HepG2 (cell line): ENCODE data around the gene FOXD2. TPM values are rescaled to one million over a fixed set of nuclear protein-coding genes. Genes with fewer than 3 reads are reported as not detected.
A peak's percentile ranks its signal among the peaks of the same experiment; 100 is the strongest.

Experiments
- DNMT3B ChIP-seq: conservative IDR thresholded peaks from 2 replicates; pipeline ENCODE4 v1.6.1; 2016; ENCODE audit warnings: missing biosample characterization, control low read depth
- EZH2 ChIP-seq: conservative IDR thresholded peaks from 2 replicates; pipeline ENCODE4 v1.6.1; 2012; ENCODE audit warnings: mild to moderate bottlenecking, low read depth, low read length, moderate library complexity
- FOSL1 ChIP-seq: sonication (generic); formaldehyde crosslinking; IDR thresholded peaks from 2 replicates; pipeline ENCODE4 v1.9.0; 2021; ENCODE audit warnings: missing genetic modification reagents, borderline replicate concordance
- HOXA3 ChIP-seq: sonication (generic); formaldehyde crosslinking; IDR thresholded peaks from 2 replicates; pipeline ENCODE4 v1.5.0; 2020; ENCODE audit warnings: missing genetic modification reagents
- NAIF1 ChIP-seq: sonication (generic); formaldehyde crosslinking; IDR thresholded peaks from 2 replicates; pipeline ENCODE4 v1.5.0; 2020; ENCODE audit warnings: mild to moderate bottlenecking, missing genetic modification reagents, borderline replicate concordance
- NFYC ChIP-seq: IDR thresholded peaks from 2 replicates; pipeline ENCODE4 v1.6.1; 2016; ENCODE audit warnings: missing genetic modification reagents, missing compliant biosample characterization
- NKX3-1 ChIP-seq: sonication (generic); formaldehyde crosslinking; IDR thresholded peaks from 2 replicates; pipeline ENCODE4 v1.5.0; 2020; ENCODE audit warnings: missing genetic modification reagents
- PHF8 ChIP-seq: sonication (generic); formaldehyde crosslinking; IDR thresholded peaks from 2 replicates; pipeline ENCODE4 v1.5.0; 2020; ENCODE audit warnings: missing genetic modification reagents
- RBM22 ChIP-seq: fragments of 200-400 bp; formaldehyde crosslinking; optimal IDR thresholded peaks from 2 replicates; pipeline ENCODE3; 2017; ENCODE audit warnings: mild to moderate bottlenecking, low read length, moderate library complexity
- SOX6 ChIP-seq, 2 experiments: fragments of 450-650 bp in 1 of 2; sonication (generic) in 1 of 2; formaldehyde crosslinking in 1 of 2; IDR thresholded peaks; 2 replicates each; pipeline versions ENCODE4 v1.4.0 to v1.6.1; 2017 to 2020; ENCODE audit warnings: antibody characterized with exemption in 1 of 2, mild to moderate bottlenecking in 1 of 2, missing genetic modification reagents in 1 of 2
- ZC3H13 ChIP-seq: sonication (generic); formaldehyde crosslinking; IDR thresholded peaks from 2 replicates; pipeline ENCODE4 v1.8.1; 2023; ENCODE audit warnings: mild to moderate bottlenecking, missing genetic modification reagents, moderate library complexity
- ZC3H4 ChIP-seq: sonication (generic); formaldehyde crosslinking; IDR thresholded peaks from 2 replicates; pipeline ENCODE4 v1.4.0; 2020; ENCODE audit warnings: missing genetic modification reagents, borderline replicate concordance
- ZNF20 ChIP-seq: sonication (generic); formaldehyde crosslinking; IDR thresholded peaks from 2 replicates; pipeline ENCODE4 v1.4.0; 2020; ENCODE audit warnings: mild to moderate bottlenecking, moderate library complexity, missing genetic modification reagents
- ZNF3 ChIP-seq: IDR thresholded peaks from 2 replicates; pipeline ENCODE4 v1.7.0; 2017; ENCODE audit warnings: inconsistent platforms
- ZNF772 ChIP-seq: sonication (generic); formaldehyde crosslinking; IDR thresholded peaks from 2 replicates; pipeline ENCODE4 v1.5.0; 2020; ENCODE audit warnings: mild to moderate bottlenecking, missing genetic modification reagents
- ZNF776 ChIP-seq: sonication (generic); formaldehyde crosslinking; IDR thresholded peaks from 2 replicates; pipeline ENCODE4 v1.4.0; 2020; ENCODE audit warnings: mild to moderate bottlenecking, missing genetic modification reagents
- polyA plus RNA-seq, 8 experiments: library from polyadenylated mRNA; depleted of rRNA in 3 of 8; stranded (reverse) in 7 of 8; unstranded in 1 of 8; fragments of >200 nt; fragmentation: Illumina TruSeq in 4 of 8; extraction: Trizol in 4 of 8; gene quantifications; 2 replicates each; pipeline versions ENCODE4 v1.2.1 to v1.2.3, GENCODE V29; 2011 to 2016; ENCODE audit warnings: low read depth in 4 of 8, missing spikeins in 1 of 8, mixed read lengths in 1 of 8; ENCODE audit not compliant: insufficient read depth in 1 of 8
- total RNA-seq, 5 experiments: library from RNA; depleted of rRNA; stranded (reverse); fragments of >200 nt; fragmentation: Illumina TruSeq; extraction: Trizol; gene quantifications; 2 replicates each; pipeline ENCODE4 v1.2.3, GENCODE V29; 2016; ENCODE audit warnings: low read depth in 1 of 5
- TF ChIP-seq, protein P1 (sequence below): sonication (generic); formaldehyde crosslinking; IDR thresholded peaks from 2 replicates; pipeline ENCODE4 v1.5.0; 2020; ENCODE audit warnings: mild to moderate bottlenecking, missing genetic modification reagents
- TF ChIP-seq, protein P2 (sequence below): sonication (generic); formaldehyde crosslinking; IDR thresholded peaks from 2 replicates; pipeline ENCODE4 v1.5.0; 2020; ENCODE audit warnings: missing genetic modification reagents
- TF ChIP-seq, protein P3 (sequence below): sonication (generic); formaldehyde crosslinking; IDR thresholded peaks from 2 replicates; pipeline ENCODE4 v1.4.0; 2020; ENCODE audit warnings: missing genetic modification reagents, mild to moderate bottlenecking, borderline replicate concordance
- TF ChIP-seq, protein P4 (sequence below): sonication (generic); formaldehyde crosslinking; conservative IDR thresholded peaks from 2 replicates; pipeline ENCODE4 v1.4.0; 2020; ENCODE audit warnings: missing genetic modification reagents
- TF ChIP-seq, protein P5 (sequence below): sonication (generic); formaldehyde crosslinking; IDR thresholded peaks from 2 replicates; pipeline ENCODE4 v1.4.0; 2020; ENCODE audit warnings: mild to moderate bottlenecking, missing genetic modification reagents

The FOXD2 gene
- total and polyA plus RNA-seq, 2 of the 13 experiments (the other 11 are each of a cell fraction or from before 2014, with no cell fraction given), result 0.01 to 0.09 TPM

DNA sequence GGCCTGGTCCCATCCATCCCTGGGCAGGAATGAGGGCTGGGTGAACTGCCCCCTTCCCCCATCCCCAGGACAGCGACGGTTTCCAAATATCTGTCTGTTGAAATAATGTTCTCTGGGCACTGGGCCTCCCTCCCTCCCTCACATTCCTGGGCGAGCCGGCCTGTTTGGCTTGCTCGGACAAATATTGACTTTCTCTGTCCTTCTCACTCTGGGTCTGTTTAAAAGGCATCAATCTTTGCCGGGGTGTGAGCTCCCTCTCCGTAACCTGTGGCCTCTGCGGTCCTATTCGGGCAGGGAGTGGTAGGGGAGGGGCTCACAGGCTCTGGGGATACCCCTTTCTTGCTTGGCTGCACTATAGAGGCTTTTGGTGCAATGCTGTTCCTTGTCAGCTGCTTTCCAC lies 40.2 kb downstream of the FOXD2 start (continued):
- TF ChIP-seq, protein P1, sequence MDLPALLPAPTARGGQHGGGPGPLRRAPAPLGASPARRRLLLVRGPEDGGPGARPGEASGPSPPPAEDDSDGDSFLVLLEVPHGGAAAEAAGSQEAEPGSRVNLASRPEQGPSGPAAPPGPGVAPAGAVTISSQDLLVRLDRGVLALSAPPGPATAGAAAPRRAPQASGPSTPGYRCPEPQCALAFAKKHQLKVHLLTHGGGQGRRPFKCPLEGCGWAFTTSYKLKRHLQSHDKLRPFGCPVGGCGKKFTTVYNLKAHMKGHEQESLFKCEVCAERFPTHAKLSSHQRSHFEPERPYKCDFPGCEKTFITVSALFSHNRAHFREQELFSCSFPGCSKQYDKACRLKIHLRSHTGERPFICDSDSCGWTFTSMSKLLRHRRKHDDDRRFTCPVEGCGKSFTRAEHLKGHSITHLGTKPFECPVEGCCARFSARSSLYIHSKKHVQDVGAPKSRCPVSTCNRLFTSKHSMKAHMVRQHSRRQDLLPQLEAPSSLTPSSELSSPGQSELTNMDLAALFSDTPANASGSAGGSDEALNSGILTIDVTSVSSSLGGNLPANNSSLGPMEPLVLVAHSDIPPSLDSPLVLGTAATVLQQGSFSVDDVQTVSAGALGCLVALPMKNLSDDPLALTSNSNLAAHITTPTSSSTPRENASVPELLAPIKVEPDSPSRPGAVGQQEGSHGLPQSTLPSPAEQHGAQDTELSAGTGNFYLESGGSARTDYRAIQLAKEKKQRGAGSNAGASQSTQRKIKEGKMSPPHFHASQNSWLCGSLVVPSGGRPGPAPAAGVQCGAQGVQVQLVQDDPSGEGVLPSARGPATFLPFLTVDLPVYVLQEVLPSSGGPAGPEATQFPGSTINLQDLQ, result no peak
- TF ChIP-seq, protein P2, sequence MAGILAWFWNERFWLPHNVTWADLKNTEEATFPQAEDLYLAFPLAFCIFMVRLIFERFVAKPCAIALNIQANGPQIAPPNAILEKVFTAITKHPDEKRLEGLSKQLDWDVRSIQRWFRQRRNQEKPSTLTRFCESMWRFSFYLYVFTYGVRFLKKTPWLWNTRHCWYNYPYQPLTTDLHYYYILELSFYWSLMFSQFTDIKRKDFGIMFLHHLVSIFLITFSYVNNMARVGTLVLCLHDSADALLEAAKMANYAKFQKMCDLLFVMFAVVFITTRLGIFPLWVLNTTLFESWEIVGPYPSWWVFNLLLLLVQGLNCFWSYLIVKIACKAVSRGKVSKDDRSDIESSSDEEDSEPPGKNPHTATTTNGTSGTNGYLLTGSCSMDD (CRISPR knock-in tag), result no peak
- TF ChIP-seq, protein P3, sequence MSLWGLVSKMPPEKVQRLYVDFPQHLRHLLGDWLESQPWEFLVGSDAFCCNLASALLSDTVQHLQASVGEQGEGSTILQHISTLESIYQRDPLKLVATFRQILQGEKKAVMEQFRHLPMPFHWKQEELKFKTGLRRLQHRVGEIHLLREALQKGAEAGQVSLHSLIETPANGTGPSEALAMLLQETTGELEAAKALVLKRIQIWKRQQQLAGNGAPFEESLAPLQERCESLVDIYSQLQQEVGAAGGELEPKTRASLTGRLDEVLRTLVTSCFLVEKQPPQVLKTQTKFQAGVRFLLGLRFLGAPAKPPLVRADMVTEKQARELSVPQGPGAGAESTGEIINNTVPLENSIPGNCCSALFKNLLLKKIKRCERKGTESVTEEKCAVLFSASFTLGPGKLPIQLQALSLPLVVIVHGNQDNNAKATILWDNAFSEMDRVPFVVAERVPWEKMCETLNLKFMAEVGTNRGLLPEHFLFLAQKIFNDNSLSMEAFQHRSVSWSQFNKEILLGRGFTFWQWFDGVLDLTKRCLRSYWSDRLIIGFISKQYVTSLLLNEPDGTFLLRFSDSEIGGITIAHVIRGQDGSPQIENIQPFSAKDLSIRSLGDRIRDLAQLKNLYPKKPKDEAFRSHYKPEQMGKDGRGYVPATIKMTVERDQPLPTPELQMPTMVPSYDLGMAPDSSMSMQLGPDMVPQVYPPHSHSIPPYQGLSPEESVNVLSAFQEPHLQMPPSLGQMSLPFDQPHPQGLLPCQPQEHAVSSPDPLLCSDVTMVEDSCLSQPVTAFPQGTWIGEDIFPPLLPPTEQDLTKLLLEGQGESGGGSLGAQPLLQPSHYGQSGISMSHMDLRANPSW (CRISPR knock-in tag), result peak; percentile 81; the same call in 1 of the 2 replicates
- no peak for TF ChIP-seq NAIF1 (CRISPR knock-in tag)
- TF ChIP-seq NKX3-1 (CRISPR knock-in tag), result peak; percentile 88; the same call in 1 of the 2 replicates
- no peak for TF ChIP-seq NFYC
- no peak for TF ChIP-seq ZC3H13
- no peak for TF ChIP-seq ZNF20 (CRISPR knock-in tag)
- TF ChIP-seq, protein P4, sequence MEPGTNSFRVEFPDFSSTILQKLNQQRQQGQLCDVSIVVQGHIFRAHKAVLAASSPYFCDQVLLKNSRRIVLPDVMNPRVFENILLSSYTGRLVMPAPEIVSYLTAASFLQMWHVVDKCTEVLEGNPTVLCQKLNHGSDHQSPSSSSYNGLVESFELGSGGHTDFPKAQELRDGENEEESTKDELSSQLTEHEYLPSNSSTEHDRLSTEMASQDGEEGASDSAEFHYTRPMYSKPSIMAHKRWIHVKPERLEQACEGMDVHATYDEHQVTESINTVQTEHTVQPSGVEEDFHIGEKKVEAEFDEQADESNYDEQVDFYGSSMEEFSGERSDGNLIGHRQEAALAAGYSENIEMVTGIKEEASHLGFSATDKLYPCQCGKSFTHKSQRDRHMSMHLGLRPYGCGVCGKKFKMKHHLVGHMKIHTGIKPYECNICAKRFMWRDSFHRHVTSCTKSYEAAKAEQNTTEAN (CRISPR knock-in tag), result no peak
- TF ChIP-seq, protein P5, sequence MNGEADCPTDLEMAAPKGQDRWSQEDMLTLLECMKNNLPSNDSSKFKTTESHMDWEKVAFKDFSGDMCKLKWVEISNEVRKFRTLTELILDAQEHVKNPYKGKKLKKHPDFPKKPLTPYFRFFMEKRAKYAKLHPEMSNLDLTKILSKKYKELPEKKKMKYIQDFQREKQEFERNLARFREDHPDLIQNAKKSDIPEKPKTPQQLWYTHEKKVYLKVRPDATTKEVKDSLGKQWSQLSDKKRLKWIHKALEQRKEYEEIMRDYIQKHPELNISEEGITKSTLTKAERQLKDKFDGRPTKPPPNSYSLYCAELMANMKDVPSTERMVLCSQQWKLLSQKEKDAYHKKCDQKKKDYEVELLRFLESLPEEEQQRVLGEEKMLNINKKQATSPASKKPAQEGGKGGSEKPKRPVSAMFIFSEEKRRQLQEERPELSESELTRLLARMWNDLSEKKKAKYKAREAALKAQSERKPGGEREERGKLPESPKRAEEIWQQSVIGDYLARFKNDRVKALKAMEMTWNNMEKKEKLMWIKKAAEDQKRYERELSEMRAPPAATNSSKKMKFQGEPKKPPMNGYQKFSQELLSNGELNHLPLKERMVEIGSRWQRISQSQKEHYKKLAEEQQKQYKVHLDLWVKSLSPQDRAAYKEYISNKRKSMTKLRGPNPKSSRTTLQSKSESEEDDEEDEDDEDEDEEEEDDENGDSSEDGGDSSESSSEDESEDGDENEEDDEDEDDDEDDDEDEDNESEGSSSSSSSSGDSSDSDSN, result peak; percentile 61
- TF ChIP-seq RBM22, result no peak
- TF ChIP-seq FOSL1 (CRISPR knock-in tag), result no peak
- TF ChIP-seq HOXA3, result peak; percentile 75
- TF ChIP-seq ZNF3 (CRISPR knock-in tag), result no peak
- no peak for TF ChIP-seq ZNF776 (CRISPR knock-in tag)
- TF ChIP-seq DNMT3B (CRISPR knock-in tag), result no peak
- TF ChIP-seq ZC3H4 (CRISPR knock-in tag), result no peak
- TF ChIP-seq SOX6 (IDR thresholded peaks at IDR 0.05), result no peak
- peak; percentile 93 for TF ChIP-seq SOX6 (CRISPR knock-in tag; IDR thresholded peaks at IDR 0.05)
- peak; percentile 85; the same call in 1 of the 2 replicates for TF ChIP-seq ZNF772 (CRISPR knock-in tag)
- TF ChIP-seq EZH2, result no peak
- peak; percentile 28; the same call in 1 of the 2 replicates for TF ChIP-seq PHF8 (CRISPR knock-in tag)
